ES-I3 (cell line): ENCODE data around the gene CDK10.

Experiments
- H3K36me3 ChIP-seq: 2 replicates; pipeline ENCODE4 v1.6.1; 2013; ENCODE audit warnings: mild to moderate bottlenecking, low read length, control low read depth, moderate library complexity; ENCODE audit not compliant: insufficient read depth
- H3K4me1 ChIP-seq: 2 replicates; pipeline ENCODE4 v1.6.1; 2013; ENCODE audit warnings: mild to moderate bottlenecking, control low read depth, low read length; ENCODE audit not compliant: insufficient read depth
- H3K9ac ChIP-seq: 2 replicates; pipeline ENCODE4 v1.6.1; 2013; ENCODE audit warnings: low read depth, mild to moderate bottlenecking, low read length, moderate library complexity
- H3K9me3 ChIP-seq: 2 replicates; pipeline ENCODE4 v1.6.1; 2013; ENCODE audit warnings: mild to moderate bottlenecking, low read length, moderate library complexity; ENCODE audit not compliant: control insufficient read depth, insufficient read depth

CDK10 gene

GRCh38 chr16:89686520-89687091, at the start of gene CDK10:
Gene CDK10 (plus strand): TSS chr16:89686689. CDS start chr16:89686711, 22 bp downstream.
- Histone ChIP-seq H3K9me3 (peaks cover 8% of the 10 kb centered on the region), H3K36me3 (no peaks in the 10 kb centered on the region), H3K9ac (peak within 1 kb of the TSS; percentile 60), H3K4me1 (no peaks in the 10 kb centered on the region)

DNA sequence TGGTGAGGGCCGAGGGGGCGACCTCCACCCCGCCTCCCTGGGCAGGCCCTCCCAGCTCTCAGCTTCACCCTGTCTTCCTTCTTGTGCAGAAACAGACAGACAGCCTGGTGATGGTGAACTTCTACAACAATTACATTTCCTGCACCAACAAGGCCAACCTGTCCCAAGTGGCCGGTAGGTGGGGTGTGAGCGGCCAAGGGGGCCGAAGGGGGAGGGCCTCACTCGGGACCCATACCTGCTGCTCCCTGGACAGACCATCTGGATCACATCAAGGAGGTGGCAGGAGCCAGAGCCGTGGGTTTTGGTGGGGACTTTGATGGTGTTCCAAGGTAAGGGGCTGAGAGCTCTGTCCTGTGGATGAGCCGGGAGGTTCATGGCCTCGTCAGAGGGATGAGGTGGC, 49.1 kb upstream of the CDK10 start:
- no peaks in the 10 kb centered on the region for H3K9me3 ChIP-seq
- H3K9ac ChIP-seq = no peak overlapping the region
- H3K36me3 ChIP-seq = no peaks in the 10 kb centered on the region
- H3K4me1 ChIP-seq = no peaks in the 10 kb centered on the region

GRCh38 chr16:89638455-89638854, 48.0 kb upstream of the CDK10 start:
- Histone ChIP-seq H3K9ac (no peak overlapping the region), H3K9me3 (no peaks in the 10 kb centered on the region), H3K36me3 (no peaks in the 10 kb centered on the region), H3K4me1 (no peaks in the 10 kb centered on the region)

GRCh38 chr16:89639385-89639784, 47.1 kb upstream of the CDK10 start:
- no peaks in the 10 kb centered on the region for H3K4me1 ChIP-seq
- no peaks in the 10 kb centered on the region for H3K36me3 ChIP-seq
- H3K9ac ChIP-seq = no peak overlapping the region
- H3K9me3 ChIP-seq = no peaks in the 10 kb centered on the region

- no peaks in the 10 kb centered on the region for H3K4me1 ChIP-seq
- H3K9ac ChIP-seq = no peak overlapping the region
Observed at GRCh38 chr16:89641458-89642119, 44.9 kb upstream of the CDK10 start.

DNA sequence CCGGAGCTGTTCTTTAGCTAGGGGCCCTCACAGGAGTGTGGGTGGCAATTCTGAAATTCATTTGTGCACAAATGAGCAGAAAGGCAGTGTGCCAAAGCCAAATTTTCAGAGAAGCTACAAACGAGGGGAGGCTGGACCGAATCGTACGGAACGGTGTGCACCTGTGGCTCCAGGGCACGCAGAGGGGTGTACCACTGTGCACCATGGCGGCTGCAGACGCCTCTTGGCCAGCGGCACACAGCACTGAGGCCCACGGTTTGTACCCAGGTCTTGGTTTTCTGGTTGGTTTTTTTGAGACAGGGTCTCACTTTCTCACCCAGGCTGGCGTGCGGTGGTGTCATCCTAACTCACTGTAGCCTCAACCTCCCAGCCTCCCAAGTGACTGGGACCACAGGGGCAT, 43.9 kb upstream of the CDK10 start:
- no peak overlapping the region for H3K9ac ChIP-seq
- no peaks in the 10 kb centered on the region for H3K9me3 ChIP-seq

More at GRCh38 chr16:89641458-89642119, 44.9 kb upstream of the CDK10 start:
- H3K36me3 ChIP-seq = no peaks in the 10 kb centered on the region; the same call in 1 of the 2 replicates
- H3K9me3 ChIP-seq = no peaks in the 10 kb centered on the region

DNA sequence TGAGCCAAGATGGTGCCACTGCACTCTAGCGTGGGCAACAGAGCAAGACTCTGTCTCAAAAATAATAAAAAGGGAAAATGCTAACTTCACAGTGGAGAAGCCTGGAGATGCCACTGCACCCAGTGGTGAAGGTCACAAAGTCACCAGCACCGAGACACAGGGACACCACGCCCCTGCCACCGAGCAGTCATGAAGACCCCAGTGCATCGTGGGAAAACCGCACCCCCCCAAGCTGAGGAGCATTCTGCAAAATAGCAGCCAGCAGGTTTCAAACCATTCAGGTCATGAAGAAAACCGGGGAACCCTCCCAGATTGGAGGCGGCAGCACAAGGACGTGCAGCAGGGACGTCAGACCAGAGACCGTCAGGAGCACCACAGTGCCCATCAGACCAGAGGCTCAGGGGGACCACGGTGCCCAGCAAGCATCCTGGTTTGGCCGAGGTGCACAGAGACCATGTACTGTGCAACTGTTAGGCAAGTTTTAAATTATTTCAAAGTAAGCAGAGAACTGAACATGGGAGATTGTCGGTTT, 42.7 kb upstream of the CDK10 start:
- no peaks in the 10 kb centered on the region for H3K4me1 ChIP-seq
- peaks cover 4% of the 10 kb centered on the region for H3K36me3 ChIP-seq
- no peak overlapping the region for H3K9ac ChIP-seq
- no peaks in the 10 kb centered on the region for H3K9me3 ChIP-seq

More for the DNA sequence above, 43.9 kb upstream of the CDK10 start:
- Histone ChIP-seq H3K4me1 (no peaks in the 10 kb centered on the region), H3K36me3 (peaks cover 4% of the 10 kb centered on the region)

DNA sequence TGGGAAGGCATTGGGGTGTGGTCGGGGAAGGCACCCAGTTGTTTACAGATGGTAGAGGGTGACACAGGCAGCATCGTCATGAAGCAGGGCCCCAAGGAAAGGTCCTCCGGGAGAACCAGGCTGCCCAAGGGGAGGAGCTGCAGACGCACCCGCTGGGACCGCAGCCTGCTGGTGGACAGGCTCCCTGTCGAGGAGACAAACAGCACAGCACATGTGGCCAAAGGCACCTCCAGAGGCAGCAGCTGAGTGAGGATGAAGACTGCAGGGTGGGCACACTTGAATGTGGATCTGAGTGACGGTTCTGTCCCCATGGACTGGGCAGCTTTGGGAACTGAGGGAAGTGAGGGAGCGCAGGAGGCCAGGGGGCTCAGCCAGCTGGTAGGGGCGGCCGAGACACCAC, 41.4 kb upstream of the CDK10 start:
- Histone ChIP-seq H3K36me3 (peaks cover 4% of the 10 kb centered on the region), H3K4me1 (no peaks in the 10 kb centered on the region), H3K9ac (no peak overlapping the region), H3K9me3 (no peaks in the 10 kb centered on the region)

GRCh38 chr16:89646270-89646669, 40.2 kb upstream of the CDK10 start:
- no peaks in the 10 kb centered on the region for H3K4me1 ChIP-seq
- no peaks in the 10 kb centered on the region for H3K9me3 ChIP-seq
- H3K9ac ChIP-seq = no peak overlapping the region
- H3K36me3 ChIP-seq = peaks cover 4% of the 10 kb centered on the region

GRCh38 chr16:89646906-89647305, 39.6 kb upstream of the CDK10 start:
- Histone ChIP-seq H3K36me3 (peaks cover 8% of the 10 kb centered on the region), H3K9me3 (no peaks in the 10 kb centered on the region), H3K4me1 (no peaks in the 10 kb centered on the region), H3K9ac (no peak overlapping the region)

GRCh38 chr16:89651584-89651983, 34.9 kb upstream of the CDK10 start:
- Histone ChIP-seq H3K9ac (no peak overlapping the region), H3K9me3 (no peaks in the 10 kb centered on the region), H3K36me3 (peaks cover 8% of the 10 kb centered on the region; the same call in 1 of the 2 replicates), H3K4me1 (no peaks in the 10 kb centered on the region)

- Histone ChIP-seq H3K36me3 (0 out of 2 replicates have a peak, but pooled peaks cover 4% of the 10 kb centered on the region), H3K9ac (no peak overlapping the region), H3K9me3 (no peaks in the 10 kb centered on the region), H3K4me1 (no peaks in the 10 kb centered on the region)
Observed at GRCh38 chr16:89653656-89654295, 32.7 kb upstream of the CDK10 start.

- Histone ChIP-seq H3K36me3 (0 out of 2 replicates have a peak, but pooled peaks cover 4% of the 10 kb centered on the region), H3K9me3 (no peaks in the 10 kb centered on the region), H3K4me1 (no peaks in the 10 kb centered on the region), H3K9ac (no peak overlapping the region)
Observed at GRCh38 chr16:89655062-89655643, 31.3 kb upstream of the CDK10 start.

DNA sequence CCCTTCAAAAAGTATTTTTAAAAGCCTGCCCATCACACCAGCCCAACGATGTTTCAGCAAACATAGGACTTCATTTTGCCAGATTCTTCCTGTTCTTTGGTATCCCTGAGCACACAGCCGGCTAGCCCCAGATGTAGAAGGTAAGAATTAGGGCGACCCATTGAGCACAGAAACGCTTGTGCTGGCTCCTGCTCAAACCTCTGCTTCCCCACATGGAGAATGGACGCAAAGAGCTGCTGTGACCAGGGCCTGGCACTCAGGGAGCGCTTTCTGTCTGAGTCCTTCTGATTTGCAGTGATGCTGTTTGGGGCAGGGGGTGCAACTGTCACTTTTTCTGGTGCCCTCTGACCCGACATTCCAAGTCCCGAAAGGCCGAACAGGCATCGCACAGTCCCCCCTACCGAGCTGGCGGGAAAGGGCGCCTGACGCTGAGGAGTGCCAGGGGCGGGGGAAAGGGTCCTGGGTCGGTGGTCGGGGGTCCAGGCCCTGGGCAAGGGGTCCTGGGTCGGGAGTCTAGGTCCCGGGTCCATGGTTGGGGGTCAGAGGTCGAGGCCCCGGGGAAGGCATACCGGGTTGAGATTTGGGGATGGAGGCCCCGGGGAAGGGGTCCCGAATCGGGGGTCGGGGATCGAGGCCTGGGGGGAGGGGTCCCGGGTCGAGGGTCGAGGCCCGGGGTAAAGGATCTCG, 29.9 kb upstream of the CDK10 start:
- Histone ChIP-seq H3K4me1 (no peaks in the 10 kb centered on the region), H3K36me3 (peaks cover 9% of the 10 kb centered on the region), H3K9ac (peak overlapping the region; percentile 68; the same call in 1 of the 2 replicates), H3K9me3 (no peaks in the 10 kb centered on the region)
